HEK293T (cell line): ENCODE results near the gene SNX32.

Experiments used
- ELF4 ChIP-seq: fragments of 450-650 bp; IDR thresholded peaks from 2 replicates; pipeline ENCODE4 v1.6.1; 2017; ENCODE audit warnings: antibody characterized with exemption
- FOXK2 ChIP-seq: fragments of 450-650 bp; IDR thresholded peaks from 2 replicates; pipeline ENCODE4 v1.6.1; 2016; ENCODE audit warnings: mild to moderate bottlenecking
- SP1 ChIP-seq: fragments of 450-650 bp; IDR thresholded peaks from 2 replicates; pipeline ENCODE4 v1.6.1; 2017

DNA sequence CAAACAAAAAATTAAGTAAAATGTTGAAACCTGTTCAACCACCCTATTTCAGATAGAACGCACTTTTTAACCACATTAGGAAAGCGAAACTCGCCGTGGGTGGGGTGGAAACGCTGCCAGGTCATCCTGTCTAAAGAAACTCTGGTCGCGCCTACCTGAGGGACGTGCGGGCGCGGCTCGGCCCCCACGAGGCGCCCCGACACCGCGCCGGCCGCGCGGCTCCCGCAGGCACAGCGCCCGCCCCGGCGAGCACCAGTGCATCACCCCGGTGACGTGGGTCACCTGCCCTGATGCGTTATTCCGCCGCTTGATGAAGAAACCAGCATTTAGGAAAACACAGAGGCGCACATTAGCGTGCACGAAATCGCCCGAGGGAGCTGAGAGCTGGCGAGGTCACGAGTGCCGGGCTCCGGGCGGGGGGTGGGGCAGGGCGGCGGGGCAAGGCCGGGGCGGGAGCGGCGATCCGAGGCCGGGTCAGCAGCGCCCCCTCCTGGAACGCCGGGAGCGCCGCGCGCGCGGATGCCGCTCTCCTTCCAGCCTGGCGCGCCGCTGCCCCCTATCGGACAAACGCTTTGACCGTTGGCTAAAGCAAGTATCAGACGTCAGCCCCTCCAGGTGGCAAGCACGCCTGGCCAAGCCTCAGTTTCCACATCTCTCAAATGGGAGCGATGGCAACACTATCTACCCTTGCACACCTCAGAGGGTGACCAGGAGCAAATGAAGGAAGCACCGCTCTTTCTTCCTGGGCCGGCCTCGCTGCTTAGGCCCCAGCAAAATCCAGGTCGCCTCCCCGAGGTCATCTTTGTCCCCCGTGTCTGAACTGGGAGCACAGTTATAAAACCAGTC is 15.7 kb upstream of the SNX32 start:
- TF ChIP-seq FOXK2 (no peak), ELF4 (no peak), SP1 (no peak)
